ENCODE results near the gene ATAD3B.

The ATAD3B gene

DNA sequence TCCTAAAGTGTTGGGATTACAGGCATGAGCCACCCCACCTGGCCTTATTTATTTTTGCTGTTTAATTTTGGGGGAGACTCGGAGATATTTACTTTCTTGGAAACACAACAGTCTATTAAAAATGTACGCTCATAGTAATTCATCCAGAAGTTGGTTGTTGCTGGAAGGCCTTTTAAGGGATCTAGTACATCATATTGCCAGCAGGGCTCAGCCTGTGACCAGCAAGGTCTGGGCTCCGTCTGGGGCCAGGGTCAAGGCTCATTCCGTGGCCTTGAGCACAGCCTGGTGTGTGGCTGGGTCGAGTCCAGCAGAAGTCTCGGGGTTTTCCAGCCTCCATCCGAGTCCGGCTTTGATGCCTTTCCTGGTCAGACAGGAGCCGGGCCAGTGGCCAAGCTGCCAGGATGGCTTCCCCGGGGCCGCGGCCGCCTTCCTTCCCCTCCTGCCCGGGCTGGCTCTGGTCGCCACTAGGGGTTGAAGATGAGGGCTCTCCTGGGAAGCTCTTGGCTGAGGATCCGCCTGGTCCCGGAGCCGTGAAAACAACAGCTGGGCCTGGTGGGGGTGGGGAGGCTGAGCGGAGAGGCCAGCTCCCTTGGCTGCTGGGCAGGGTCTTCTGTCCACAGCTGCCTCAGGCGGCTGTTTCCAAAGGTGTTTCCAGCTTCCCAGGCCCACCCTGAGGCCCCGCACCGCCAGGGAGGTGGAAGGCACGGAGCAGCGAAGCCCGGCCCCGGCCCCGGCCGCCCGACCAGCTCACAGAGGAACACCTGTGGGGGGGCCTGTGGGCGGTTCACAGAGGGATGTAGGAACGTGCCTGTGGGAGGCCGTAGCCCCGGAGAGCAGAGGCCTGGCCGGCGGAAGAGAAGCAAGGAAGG lies 41.2 kb upstream of the ATAD3B start:
- DNase-seq (ENCODE audit: low read depth in 2 of 2), result peak; percentile 74 to 91
- peak; percentile 26 for TF ChIP-seq CTCF (IDR thresholded peaks at IDR 0.05; ENCODE audit: low read depth, low read length)
- H3K4me3 ChIP-seq (replicated peaks in 1 of 2; ENCODE audit: low read depth in 2 of 2, low read length in 2 of 2), result no peak overlapping the region

DNA sequence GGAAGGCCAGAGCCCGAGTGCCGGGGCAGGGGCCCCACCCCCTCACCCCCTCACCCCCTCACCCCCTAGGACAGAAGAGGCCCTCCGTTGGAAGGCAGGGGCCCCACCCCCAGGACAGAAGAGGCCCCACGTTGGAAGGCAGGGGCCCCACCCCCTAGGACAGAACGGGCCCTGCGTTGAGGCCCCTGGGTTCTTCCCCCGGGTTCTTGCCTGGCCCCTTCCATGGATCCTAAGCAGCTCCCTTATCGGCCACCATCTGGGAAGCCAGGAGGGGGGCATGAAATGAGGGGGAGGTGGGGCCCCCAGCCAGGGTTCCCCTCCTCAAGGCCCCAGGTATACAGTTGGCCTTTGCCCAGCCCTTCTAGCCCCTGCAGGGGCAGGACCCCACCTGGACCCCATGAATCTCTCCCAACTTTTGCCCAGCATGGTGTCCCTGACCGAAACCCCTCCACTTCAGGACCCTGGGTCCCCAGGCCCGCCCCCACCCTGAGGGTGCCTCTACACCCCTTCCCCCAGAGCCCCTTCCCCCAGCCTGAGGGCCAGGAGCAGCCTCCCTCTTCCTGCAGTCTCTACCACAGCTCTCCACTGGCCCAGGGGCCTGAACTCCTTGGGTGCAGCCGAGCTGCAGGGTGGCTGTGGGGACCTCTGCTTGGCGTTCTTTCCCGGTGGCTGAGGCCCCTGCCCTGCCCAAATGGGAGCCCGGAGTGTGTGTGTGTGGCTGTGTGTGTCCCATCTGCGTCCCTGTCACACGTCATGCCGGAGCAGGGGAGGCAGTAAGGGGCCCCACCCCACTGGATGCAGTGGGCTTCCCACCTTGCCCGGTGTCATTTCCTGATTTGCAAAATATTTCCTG lies 40.3 kb upstream of the ATAD3B start:
- no peak for TF ChIP-seq CTCF (IDR thresholded peaks at IDR 0.05; ENCODE audit: low read depth, low read length)
- no peak overlapping the region for H3K4me3 ChIP-seq (replicated peaks in 1 of 2; ENCODE audit: low read depth in 2 of 2, low read length in 2 of 2)
- DNase-seq (ENCODE audit: low read depth in 2 of 2), result no peak

- H3K4me3 ChIP-seq (replicated peaks in 1 of 2; ENCODE audit: low read depth in 2 of 2, low read length in 2 of 2), result no peak overlapping the region
- TF ChIP-seq CTCF (IDR thresholded peaks at IDR 0.05; ENCODE audit: low read depth, low read length), result no peak
- peak; percentile 54 to 55 for DNase-seq (ENCODE audit: low read depth in 2 of 2)
Measured at GRCh38 chr1:1431845-1432273, 39.7 kb upstream of the ATAD3B start.

DNA sequence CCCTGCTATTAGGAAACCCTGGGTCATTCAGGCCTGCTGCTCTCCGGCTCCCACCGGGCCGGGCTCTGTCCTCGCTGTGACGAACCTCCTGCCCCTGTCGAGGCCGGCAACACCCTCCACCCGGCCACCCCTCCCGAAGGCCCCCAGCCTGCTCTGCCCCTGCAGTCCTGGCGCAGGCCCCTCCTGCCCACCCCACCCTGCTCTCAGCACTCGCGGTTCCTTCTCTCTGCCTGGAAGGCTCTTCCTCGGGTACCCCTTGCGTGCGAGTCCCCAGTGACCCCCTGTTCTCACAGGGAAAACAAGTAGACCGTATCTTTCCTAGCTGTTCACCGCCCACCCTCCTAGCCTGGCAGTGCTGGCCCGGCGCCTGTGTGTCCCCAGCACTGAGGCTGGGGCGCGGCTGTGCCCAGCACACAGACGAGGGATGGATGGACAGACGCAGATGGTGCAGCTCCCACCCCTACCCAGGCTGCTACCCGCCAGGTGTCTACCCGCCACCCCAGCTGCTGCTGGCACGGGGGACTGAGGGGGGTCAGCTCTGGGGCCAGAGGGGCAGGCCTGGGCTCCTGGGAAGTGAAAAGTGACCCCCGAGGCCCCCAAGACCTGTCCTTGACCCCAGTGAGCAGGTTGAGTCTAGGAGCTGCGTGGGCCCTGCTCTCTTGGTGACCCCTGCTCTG lies 39.2 kb upstream of the ATAD3B start:
- no peak for DNase-seq (ENCODE audit: low read depth in 2 of 2)
- H3K4me3 ChIP-seq (replicated peaks in 1 of 2; ENCODE audit: low read depth in 2 of 2, low read length in 2 of 2), result no peak overlapping the region
- TF ChIP-seq CTCF (IDR thresholded peaks at IDR 0.05; ENCODE audit: low read depth, low read length), result no peak

GRCh38 chr1:1432951-1433803 lies 38.4 kb upstream of the ATAD3B start:
- no peak overlapping the region for H3K4me3 ChIP-seq (replicated peaks in 1 of 2; ENCODE audit: low read depth in 2 of 2, low read length in 2 of 2)
- peak; percentile 25 to 36 for DNase-seq (ENCODE audit: low read depth in 2 of 2)
- TF ChIP-seq CTCF (IDR thresholded peaks at IDR 0.05; ENCODE audit: low read depth, low read length), result no peak

- peak; percentile 62 to 66 for DNase-seq (ENCODE audit: low read depth in 2 of 2)
- H3K4me3 ChIP-seq (replicated peaks in 1 of 2; ENCODE audit: low read depth in 2 of 2, low read length in 2 of 2), result no peak overlapping the region
- TF ChIP-seq CTCF (IDR thresholded peaks at IDR 0.05; ENCODE audit: low read depth, low read length), result no peak
Measured at GRCh38 chr1:1433804-1434130, 37.8 kb upstream of the ATAD3B start.
